K562 (cell line): Measurements from ENCODE around the gene HARS1. TPM values are rescaled to one million over a fixed set of nuclear protein-coding genes. Genes with fewer than 3 reads are reported as not detected.

Experiments used
- ATAC-seq: fragments of 200-7000 bp; cut with Tn5 transposase; 3 replicates; pipeline ENCODE4 v1.9.1; 2020; ENCODE audit warnings: moderate library complexity
- BruUV-seq: library from RNA; stranded (reverse); fragments of 400-500 nt; replicated peaks from 2 replicates; lab custom pipeline; 2021; lab: Mats Ljungman, UMichigan
- CTCF ChIA-PET: fragments of 300-600 bp; formaldehyde crosslinking; extraction: SDS; loops from one replicate; lab custom pipeline; 2021; ENCODE audit warnings: low intra/inter-chr PET ratio; lab: Yijun Ruan, JAX
- POLR2A ChIA-PET: fragments of 300-600, 350-650 bp; sonication (Branson Sonifier 250); formaldehyde crosslinking; extraction: SDS; loops from one replicate; lab custom pipeline; 2021; ENCODE audit warnings: antibody characterized with exemption, inconsistent platforms; lab: Yijun Ruan, JAX
- DNase-seq, 4 experiments: peaks; one replicate each; pipeline versions ENCODE4 v3.0.0 to v3.0.0-alpha.2; 2011 to 2018; ENCODE audit warnings: low spot score in 3 of 4, mixed read lengths in 3 of 4; ENCODE audit errors: extremely low read depth in 1 of 4
- FAIRE-seq: peaks from 2 replicates; lab custom pipeline; 2011; peaks lifted over from hg19 to GRCh38; lab: Jason Lieb, UNC
- H2AFZ ChIP-seq: 2 replicates; pipeline ENCODE4 v1.6.0; 2011; ENCODE audit warnings: low read depth, low read length, control low read depth, inconsistent platforms
- H3K27ac ChIP-seq: fragments of 200-600 bp; 3 replicates; pipeline ENCODE4 v1.8.0; 2011; ENCODE audit warnings: low read depth, mild to moderate bottlenecking, control low read depth, inconsistent platforms, low read length, moderate library complexity, mixed read lengths; ENCODE audit errors: extremely low read depth
- H3K27me3 ChIP-seq, 2 experiments: fragments of 300-600 bp in 1 of 2; 2 replicates in 1 of 2; 3 replicates in 1 of 2; pipeline versions ENCODE4 v1.6.0 to v1.8.0; 2011; ENCODE audit warnings: inconsistent platforms in 2 of 2, low read length in 2 of 2, mild to moderate bottlenecking in 1 of 2, mixed read lengths in 1 of 2, moderate library complexity in 1 of 2; ENCODE audit not compliant: control insufficient read depth in 2 of 2, insufficient read depth in 2 of 2
- H3K36me3 ChIP-seq: fragments of 300-600 bp; 3 replicates; pipeline ENCODE4 v1.8.0; 2011; ENCODE audit warnings: mild to moderate bottlenecking, low read length, inconsistent platforms; ENCODE audit not compliant: control insufficient read depth, insufficient read depth
- H3K4me1 ChIP-seq, 2 experiments: fragments of 200-600 bp in 1 of 2; replicated peaks in 1 of 2; 2 replicates in 1 of 2; 3 replicates in 1 of 2; pipeline versions ENCODE4 v1.5.1 to v1.8.0; 2011; ENCODE audit warnings: inconsistent platforms in 2 of 2, low read length in 2 of 2, mild to moderate bottlenecking in 1 of 2, mixed read lengths in 1 of 2, moderate library complexity in 1 of 2; ENCODE audit not compliant: control insufficient read depth in 2 of 2, insufficient read depth in 2 of 2
- H3K4me2 ChIP-seq: 2 replicates; pipeline ENCODE4 v1.6.1; 2011; ENCODE audit warnings: low read length, control low read depth, inconsistent platforms, mixed read lengths; ENCODE audit not compliant: insufficient read depth
- H3K4me3 ChIP-seq: fragments of 200-600 bp; sonication (generic), shearing (Covaris generic); 2 replicates; pipeline ENCODE4 v1.5.1; 2016; ENCODE audit warnings: control low read depth, inconsistent platforms
- H3K79me2 ChIP-seq: fragments of 200-600 bp; 3 replicates; pipeline ENCODE4 v1.8.0; 2011; ENCODE audit warnings: low read length, inconsistent platforms; ENCODE audit not compliant: control insufficient read depth, insufficient read depth
- H3K9ac ChIP-seq, 2 experiments: 2 replicates each; pipeline versions ENCODE4 v1.6.0 to v1.6.1; 2011; ENCODE audit warnings: low read depth in 2 of 2, low read length in 2 of 2, control low read depth in 1 of 2, inconsistent platforms in 1 of 2, mild to moderate bottlenecking in 1 of 2, mixed read lengths in 1 of 2; ENCODE audit not compliant: insufficient read depth in 1 of 2
- H3K9me1 ChIP-seq: one replicate; pipeline ENCODE4 v1.6.0; 2011; ENCODE audit warnings: inconsistent platforms, mild to moderate bottlenecking, low read length, moderate library complexity; ENCODE audit not compliant: control insufficient read depth, insufficient read depth
- H3K9me3 ChIP-seq: replicated peaks from 2 replicates; pipeline ENCODE4 v1.5.1; 2011; ENCODE audit warnings: low read depth, low read length, inconsistent platforms; ENCODE audit not compliant: control insufficient read depth, insufficient read depth
- H4K20me1 ChIP-seq: replicated peaks from 2 replicates; pipeline ENCODE4 v1.6.1; 2011; ENCODE audit warnings: low read length, inconsistent platforms, mixed read lengths; ENCODE audit not compliant: control insufficient read depth, insufficient read depth
- CBX3 ChIP-seq, 2 experiments: IDR thresholded peaks; 1 replicate in 1 of 2; 2 replicates in 1 of 2; pipeline ENCODE4 v1.6.1; 2012; ENCODE audit warnings: inconsistent platforms in 2 of 2, low read length in 2 of 2, borderline replicate concordance in 1 of 2, control low read depth in 1 of 2
- KDM1A ChIP-seq, 2 experiments: fragments of 450-650 bp; IDR thresholded peaks; 2 replicates each; pipeline ENCODE4 v1.6.1; 2016; ENCODE audit warnings: mild to moderate bottlenecking in 2 of 2
- SNRNP70 ChIP-seq: fragments of 200-400 bp; formaldehyde crosslinking; optimal IDR thresholded peaks from 2 replicates; pipeline ENCODE3; 2017; ENCODE audit warnings: low read depth, low read length
- TRIM24 ChIP-seq, 2 experiments: fragments of 450-650 bp; IDR thresholded peaks; 2 replicates each; pipeline ENCODE4 v1.6.1; 2016
- TRIM28 ChIP-seq: fragments of 450-650 bp; IDR thresholded peaks from 2 replicates; pipeline ENCODE4 v1.6.1; 2017
- ZNF316 ChIP-seq: fragments of 450-650 bp; IDR thresholded peaks from 2 replicates; pipeline ENCODE4 v1.6.1; 2016
- ZNF436 ChIP-seq: fragments of 250-450, 450-650 bp; sonication (Bioruptor Pico); formaldehyde crosslinking; IDR thresholded peaks from 2 replicates; pipeline ENCODE4 v1.7.0; 2020; ENCODE audit warnings: mild to moderate bottlenecking
- ZNF57 ChIP-seq: fragments of 450-650 bp; formaldehyde crosslinking; IDR thresholded peaks from 2 replicates; pipeline ENCODE4 v1.4.0; 2020; ENCODE audit warnings: mild to moderate bottlenecking, moderate library complexity
- WGBS: fragments of 100-300 bp; shearing (Covaris generic); methylation state at CpG from one replicate; pipeline ENCODE4 v1.1.6; 2016; ENCODE audit warnings: low coverage, mixed read lengths; ENCODE audit not compliant: insufficient coverage; ENCODE audit errors: missing lambda C conversion rate; 5-methylcytosine and 5-hydroxymethylcytosine counted together
- in situ Hi-C: fragments of 300-500 bp; cut with MboI; formaldehyde crosslinking; loops from 4 replicates; pipeline ENCODE4 v1.15.0; 2018; ENCODE audit warnings: inconsistent platforms, mixed read lengths
- intact Hi-C: fragments of 100-400 bp; cut with micrococcal nuclease; formaldehyde crosslinking; loops from 2 replicates; pipeline ENCODE4 v1.14.2; 2022
- polyA plus RNA-seq, 8 experiments: library from polyadenylated mRNA; depleted of rRNA in 4 of 8; stranded (reverse) in 5 of 8; unstranded in 3 of 8; fragments of >200 nt; fragmentation: Nextera tagmentation in 2 of 8; fragmentation: Illumina TruSeq in 1 of 8; extraction: Ambion mirVana in 2 of 8; extraction: Trizol in 1 of 8; gene quantifications; 2 replicates each; pipeline versions ENCODE4 v1.2.1 to v1.2.3, GENCODE V29; 2011 to 2014; ENCODE audit warnings: inconsistent platforms in 1 of 8, missing spikeins in 1 of 8
- total RNA-seq, 7 experiments: library from RNA; depleted of rRNA in 6 of 7; stranded (reverse); fragments of >200 nt in 6 of 7; fragmentation: Illumina TruSeq in 2 of 7; extraction: Trizol in 2 of 7; gene quantifications; 2 replicates each; pipeline versions ENCODE4 v1.2.1 to v1.2.3, GENCODE V29; 2011 to 2021; ENCODE audit warnings: low replicate concordance in 1 of 7

Gene HARS1
- total and polyA plus RNA-seq, 9 of the 15 experiments (the other 6 are each of a cell fraction or from before 2014, with no cell fraction given): 13.5 to 88.5 (median 75.2) TPM

- TF ChIP-seq ZNF436 (CRISPR knock-in tag): no peak
These were observed 3.1 kb upstream of the HARS1 start (continued) for GRCh38 chr5:140694276-140694675.

GRCh38 chr5:140690376-140690932, 716 bp downstream of the HARS1 start:
- ATAC-seq (peak; percentile 19), FAIRE-seq (no peak), DNase-seq (peak in 1 of 4 experiments; percentile 24)
- peak overlapping the region; percentile 80 for H3K27ac ChIP-seq
- no peaks in the 10 kb centered on the region for H3K27me3 ChIP-seq
- H3K36me3 ChIP-seq: peaks cover 54% of the 10 kb centered on the region
- no peaks in the 10 kb centered on the region for H3K9me3 ChIP-seq
- CTCF ChIA-PET: no interaction called here
- BruUV-seq: TSS peak; percentile 70
- intact Hi-C loops (loop anchor here (2.0 kb wide), 1 partner anchor 26 kb away; the partner anchor contains the start of gene WDR55), in situ Hi-C loops (no loop called here)
- peaks cover 42% of the 10 kb centered on the region for H3K79me2 ChIP-seq
- H2AFZ ChIP-seq: peak overlapping the region; percentile 95
- H3K4me2 ChIP-seq: peak overlapping the region; percentile 98
- peak overlapping the region; percentile 76 to 99 for H3K9ac ChIP-seq
- H4K20me1 ChIP-seq: no peaks in the 10 kb centered on the region
- H3K9me1 ChIP-seq: no peaks in the 10 kb centered on the region
- POLR2A ChIA-PET: interaction anchor here (0.6 to 2.2 kb wide), 15 partner anchors 11 to 289 kb away, joined by 3 to 29 read pairs (median 6); partner anchors contain the start of genes ANKHD1, DND1, EIF4EBP3 and IK
- peak overlapping the region; percentile 68 for H3K4me3 ChIP-seq
- TF ChIP-seq TRIM24 (IDR thresholded peaks at IDR 0.05) (peak; percentile 14 to 45; a peak in 2 of 4 replicates), KDM1A (IDR thresholded peaks at IDR 0.05) (0 out of 4 replicates have a peak, but pooled peaks of 1 of the 2 experiments have one; percentile 5), ZNF57 (CRISPR knock-in tag) (no peak), SNRNP70 (no peak), CBX3 (IDR thresholded peaks at IDR 0.05; ENCODE audit: borderline replicate concordance in 1 of 2, low read length in 2 of 2) (peak in 1 of 2 experiments; percentile 51; a peak in 1 of 3 replicates), TRIM28 (peak; percentile 74; the same call in 1 of the 2 replicates), ZNF316 (peak; percentile 88)
- peaks cover 5 to 14% of the 10 kb centered on the region in 2 experiments; a peak in 3 of 5 replicates for H3K4me1 ChIP-seq
- WGBS: 44% methylated on average over 8 of the region's 8 CpGs
